Stimulated activated memory B cell treated with anti-CD40 and anti-IgM and Interleukin-4, amounts not matched to agents 10 μg/mL and 1 μg/mL and 100 μg/mL, for 72 hours (primary cell): ENCODE measurements around the gene ARHGAP18.

ENCODE experiments used
- ATAC-seq: fragments of 150-1000 bp; cut with Tn5 transposase; 2 replicates; pipeline ENCODE4 v1.10.0; 2021
- H3K27ac Mint-ChIP-seq: one replicate; pipeline ENCODE4 v1.8.0; 2022; ENCODE audit warnings: mild to moderate bottlenecking, mixed read lengths
- H3K27me3 Mint-ChIP-seq: one replicate; pipeline ENCODE4 v1.8.0; 2022; ENCODE audit warnings: mixed read lengths
- H3K36me3 Mint-ChIP-seq: one replicate; pipeline ENCODE4 v1.8.0; 2022; ENCODE audit warnings: mixed read lengths
- H3K4me1 Mint-ChIP-seq: one replicate; pipeline ENCODE4 v1.8.0; 2022; ENCODE audit warnings: mixed read lengths
- H3K4me3 Mint-ChIP-seq: one replicate; pipeline ENCODE4 v1.8.0; 2022; ENCODE audit warnings: mild to moderate bottlenecking, moderate library complexity, mixed read lengths
- H3K9me3 Mint-ChIP-seq: one replicate; pipeline ENCODE4 v1.8.0; 2022; ENCODE audit warnings: mixed read lengths

Gene ARHGAP18

DNA sequence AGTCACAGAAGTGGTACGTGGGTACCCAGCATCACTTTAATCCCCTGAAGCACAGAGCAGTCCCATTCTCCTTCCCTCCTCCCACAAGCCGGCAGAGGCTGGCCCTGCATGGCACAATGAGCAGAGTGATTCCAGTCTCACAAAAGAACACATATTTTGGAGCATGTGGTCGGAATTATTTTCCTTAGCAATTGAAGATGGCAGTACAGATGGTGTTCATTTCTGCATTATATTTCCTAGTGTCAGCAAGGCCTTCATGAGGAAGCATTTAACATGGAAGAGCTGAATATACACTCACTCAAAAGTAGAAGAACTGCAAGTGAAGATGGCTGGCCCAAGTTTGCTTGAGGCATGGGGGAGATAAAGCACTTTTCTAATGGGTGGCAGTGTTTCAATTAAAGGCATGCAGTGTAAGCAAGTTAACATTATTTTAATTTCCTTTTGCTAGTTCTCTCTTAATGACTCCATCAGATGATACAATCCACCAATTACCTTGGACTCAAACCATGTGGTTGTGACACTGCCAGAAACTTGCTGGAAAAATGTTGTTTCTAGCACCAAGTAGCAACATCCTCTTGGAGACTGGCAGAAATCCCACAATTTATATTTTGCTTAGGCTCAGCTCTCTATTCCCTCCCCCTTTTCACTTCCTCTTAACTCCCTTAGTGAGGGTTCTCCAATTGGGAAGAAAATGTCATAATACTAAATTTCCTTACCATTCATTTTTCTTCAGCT is 74.4 kb downstream of the ARHGAP18 start:
- no peaks in the 10 kb centered on the region for H3K9me3 Mint-ChIP-seq
- H3K4me3 Mint-ChIP-seq: no peak overlapping the region
- no peaks in the 10 kb centered on the region for H3K27me3 Mint-ChIP-seq
- ATAC-seq: no peak
- no peaks in the 10 kb centered on the region for H3K4me1 Mint-ChIP-seq
- H3K27ac Mint-ChIP-seq: no peak overlapping the region
- H3K36me3 Mint-ChIP-seq: peaks cover 42% of the 10 kb centered on the region

- no peak for ATAC-seq
- no peak overlapping the region for H3K27ac Mint-ChIP-seq
- no peaks in the 10 kb centered on the region for H3K4me1 Mint-ChIP-seq
- no peaks in the 10 kb centered on the region for H3K9me3 Mint-ChIP-seq
- no peak overlapping the region for H3K4me3 Mint-ChIP-seq
- H3K27me3 Mint-ChIP-seq: no peaks in the 10 kb centered on the region
- peaks cover 42% of the 10 kb centered on the region for H3K36me3 Mint-ChIP-seq
Observed at GRCh38 chr6:129634411-129635230, 75.4 kb downstream of the ARHGAP18 start.

- Mint-ChIP-seq H3K27ac (no peak overlapping the region), H3K9me3 (no peaks in the 10 kb centered on the region), H3K36me3 (peaks cover 43% of the 10 kb centered on the region), H3K27me3 (no peaks in the 10 kb centered on the region), H3K4me1 (no peaks in the 10 kb centered on the region), H3K4me3 (no peak overlapping the region)
- no peak for ATAC-seq
Observed at GRCh38 chr6:129633529-129633928, 76.4 kb downstream of the ARHGAP18 start.

GRCh38 chr6:129632172-129632613 is 77.8 kb downstream of the ARHGAP18 start:
- no peaks in the 10 kb centered on the region for H3K4me1 Mint-ChIP-seq
- H3K27ac Mint-ChIP-seq: no peak overlapping the region
- H3K27me3 Mint-ChIP-seq: no peaks in the 10 kb centered on the region
- no peak overlapping the region for H3K4me3 Mint-ChIP-seq
- H3K36me3 Mint-ChIP-seq: peaks cover 40% of the 10 kb centered on the region
- ATAC-seq: no peak
- H3K9me3 Mint-ChIP-seq: no peaks in the 10 kb centered on the region

- no peak for ATAC-seq
- H3K36me3 Mint-ChIP-seq: peaks cover 37% of the 10 kb centered on the region
- no peaks in the 10 kb centered on the region for H3K4me1 Mint-ChIP-seq
- H3K27ac Mint-ChIP-seq: no peak overlapping the region
- no peaks in the 10 kb centered on the region for H3K27me3 Mint-ChIP-seq
- H3K9me3 Mint-ChIP-seq: no peaks in the 10 kb centered on the region
- no peak overlapping the region for H3K4me3 Mint-ChIP-seq
Observed at GRCh38 chr6:129631070-129631469, 78.9 kb downstream of the ARHGAP18 start.

DNA sequence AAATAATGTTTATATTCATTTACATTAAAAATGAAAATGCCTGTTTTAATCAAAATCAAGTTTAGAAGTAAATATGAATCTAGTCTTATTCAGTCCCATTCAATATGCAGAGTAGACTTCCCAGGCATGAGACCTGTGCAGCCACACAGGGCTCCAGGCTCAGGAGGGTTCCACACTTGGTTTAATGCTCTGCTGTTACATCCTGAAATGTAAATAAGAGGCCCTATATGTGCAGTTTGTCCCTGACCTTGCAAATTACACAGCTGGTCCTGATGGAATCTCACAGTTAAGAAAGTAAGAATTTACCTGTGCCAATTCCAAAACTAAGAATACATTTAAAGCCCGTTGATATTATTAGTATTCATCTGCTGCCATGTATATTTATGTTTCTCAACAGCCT is 79.4 kb downstream of the ARHGAP18 start:
- Mint-ChIP-seq H3K4me1 (no peaks in the 10 kb centered on the region), H3K4me3 (no peak overlapping the region), H3K36me3 (peaks cover 33% of the 10 kb centered on the region), H3K9me3 (no peaks in the 10 kb centered on the region), H3K27ac (no peak overlapping the region), H3K27me3 (no peaks in the 10 kb centered on the region)
- ATAC-seq: no peak

GRCh38 chr6:129628101-129628815 is 81.7 kb downstream of the ARHGAP18 start:
- no peak for ATAC-seq
- Mint-ChIP-seq H3K36me3 (peaks cover 19% of the 10 kb centered on the region), H3K27ac (no peak overlapping the region), H3K4me3 (no peak overlapping the region), H3K9me3 (no peaks in the 10 kb centered on the region), H3K4me1 (peaks cover 7% of the 10 kb centered on the region), H3K27me3 (no peaks in the 10 kb centered on the region)

GRCh38 chr6:129624488-129624887 is 85.5 kb downstream of the ARHGAP18 start:
- H3K27ac Mint-ChIP-seq: no peak overlapping the region
- H3K4me1 Mint-ChIP-seq: peaks cover 9% of the 10 kb centered on the region
- no peak for ATAC-seq
- peaks cover 24% of the 10 kb centered on the region for H3K36me3 Mint-ChIP-seq
- H3K4me3 Mint-ChIP-seq: no peak overlapping the region
- no peaks in the 10 kb centered on the region for H3K27me3 Mint-ChIP-seq
- H3K9me3 Mint-ChIP-seq: no peaks in the 10 kb centered on the region

DNA sequence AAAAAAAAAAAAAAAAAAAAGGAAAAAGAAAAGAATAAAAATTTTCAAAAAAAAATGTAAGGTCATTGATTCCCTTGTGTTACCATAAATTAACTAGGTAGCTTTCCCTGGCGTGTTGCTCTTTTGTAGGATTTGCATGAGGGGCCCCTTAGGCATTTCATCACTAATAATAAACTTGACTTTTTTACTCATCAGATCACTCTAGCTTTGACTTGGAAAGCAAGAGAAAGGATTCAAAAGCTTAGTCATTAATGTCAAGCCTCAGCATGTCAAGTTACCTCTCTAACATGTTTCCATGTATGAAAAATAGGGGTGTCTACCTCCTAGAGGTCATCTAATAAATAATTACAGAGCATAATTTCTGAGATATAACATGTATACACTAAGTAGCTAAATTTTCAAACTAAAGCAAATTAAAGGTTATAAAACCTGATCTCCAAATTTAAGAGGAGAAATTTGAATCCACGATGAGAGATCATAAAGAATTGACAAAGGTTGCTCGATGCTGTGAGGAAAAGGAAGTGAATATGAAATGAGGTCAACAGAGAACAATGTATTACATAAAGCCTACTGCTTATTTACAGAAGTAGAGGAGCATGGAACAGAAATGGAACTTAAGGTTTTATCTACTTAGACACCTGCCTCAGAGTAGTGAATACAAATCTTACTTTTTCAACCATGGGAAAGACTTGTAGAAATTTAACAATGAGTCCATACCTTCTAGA is 86.8 kb downstream of the ARHGAP18 start:
- peaks cover 2% of the 10 kb centered on the region for H3K9me3 Mint-ChIP-seq
- peaks cover 18% of the 10 kb centered on the region for H3K36me3 Mint-ChIP-seq
- H3K27me3 Mint-ChIP-seq: no peaks in the 10 kb centered on the region
- peaks cover 9% of the 10 kb centered on the region for H3K4me1 Mint-ChIP-seq
- peak; percentile 59 for ATAC-seq
- H3K4me3 Mint-ChIP-seq: no peak overlapping the region
- peak overlapping the region; percentile 52 for H3K27ac Mint-ChIP-seq

- Mint-ChIP-seq H3K27me3 (no peaks in the 10 kb centered on the region), H3K27ac (no peak overlapping the region), H3K36me3 (peaks cover 10% of the 10 kb centered on the region), H3K9me3 (peaks cover 2% of the 10 kb centered on the region), H3K4me3 (no peak overlapping the region), H3K4me1 (peaks cover 9% of the 10 kb centered on the region)
- ATAC-seq: no peak
Observed at GRCh38 chr6:129621252-129621651, 88.7 kb downstream of the ARHGAP18 start.

- ATAC-seq: no peak
- H3K27ac Mint-ChIP-seq: no peak overlapping the region
- H3K36me3 Mint-ChIP-seq: peaks cover 10% of the 10 kb centered on the region
- no peaks in the 10 kb centered on the region for H3K27me3 Mint-ChIP-seq
- peaks cover 9% of the 10 kb centered on the region for H3K4me1 Mint-ChIP-seq
- no peak overlapping the region for H3K4me3 Mint-ChIP-seq
- peaks cover 2% of the 10 kb centered on the region for H3K9me3 Mint-ChIP-seq
Observed at GRCh38 chr6:129620234-129620610, 89.8 kb downstream of the ARHGAP18 start.

GRCh38 chr6:129619579-129620233 is 90.3 kb downstream of the ARHGAP18 start:
- peaks cover 9% of the 10 kb centered on the region for H3K4me1 Mint-ChIP-seq
- H3K9me3 Mint-ChIP-seq: peaks cover 2% of the 10 kb centered on the region
- peaks cover 10% of the 10 kb centered on the region for H3K36me3 Mint-ChIP-seq
- ATAC-seq: no peak
- peak overlapping the region; percentile 41 for H3K27ac Mint-ChIP-seq
- H3K27me3 Mint-ChIP-seq: no peaks in the 10 kb centered on the region
- no peak overlapping the region for H3K4me3 Mint-ChIP-seq

- ATAC-seq: no peak
- H3K9me3 Mint-ChIP-seq: peaks cover 2% of the 10 kb centered on the region
Observed at GRCh38 chr6:129617986-129618385, 92.0 kb downstream of the ARHGAP18 start.

GRCh38 chr6:129615496-129615895 is 94.5 kb downstream of the ARHGAP18 start:
- H3K36me3 Mint-ChIP-seq: peaks cover 5% of the 10 kb centered on the region
- H3K4me1 Mint-ChIP-seq: no peaks in the 10 kb centered on the region

More at GRCh38 chr6:129617986-129618385, 92.0 kb downstream of the ARHGAP18 start:
- H3K4me1 Mint-ChIP-seq: no peaks in the 10 kb centered on the region
- peaks cover 5% of the 10 kb centered on the region for H3K36me3 Mint-ChIP-seq
- no peak overlapping the region for H3K27ac Mint-ChIP-seq
- H3K4me3 Mint-ChIP-seq: no peak overlapping the region
- H3K27me3 Mint-ChIP-seq: no peaks in the 10 kb centered on the region

More at GRCh38 chr6:129615496-129615895, 94.5 kb downstream of the ARHGAP18 start:
- no peaks in the 10 kb centered on the region for H3K27me3 Mint-ChIP-seq
- ATAC-seq: no peak
- peaks cover 2% of the 10 kb centered on the region for H3K9me3 Mint-ChIP-seq
- no peak overlapping the region for H3K27ac Mint-ChIP-seq
- H3K4me3 Mint-ChIP-seq: no peak overlapping the region
